ENCODE results near the gene AKAP12.

GRCh38 chr6:151288712-151289398 is 49.1 kb downstream of the AKAP12 start:
- no peak for TF ChIP-seq CTCF (IDR thresholded peaks at IDR 0.05; ENCODE audit: borderline replicate concordance, extremely low read depth, low read length, poor library complexity, severe bottlenecking)
- no peak for TF ChIP-seq EZH2 (IDR thresholded peaks at IDR 0.05; ENCODE audit: borderline replicate concordance, low read depth, low read length, severe bottlenecking)
